MM.1S (cell line): ENCODE measurements around the gene SH3TC1.

ENCODE experiments used
- DNase-seq: peaks from one replicate; pipeline ENCODE4 v3.0.0-alpha.2; 2015
- H2AFZ ChIP-seq: fragments of 300-600 bp; sonication (generic); 2 replicates; pipeline ENCODE4 v1.6.0; 2016; ENCODE audit warnings: antibody characterized with exemption, low read length
- H3F3A ChIP-seq: fragments of 300-600 bp; sonication (generic); 2 replicates; pipeline ENCODE4 v1.6.1; 2016; ENCODE audit warnings: mild to moderate bottlenecking, antibody characterized with exemption, low read length, moderate library complexity, mixed read lengths; ENCODE audit not compliant: insufficient read depth
- H3K27ac ChIP-seq: fragments of 300-600 bp; sonication (generic); 2 replicates; pipeline ENCODE4 v1.5.1; 2016; ENCODE audit warnings: mild to moderate bottlenecking, low read length
- H3K27me3 ChIP-seq: fragments of 300-600 bp; sonication (generic); replicated peaks from 2 replicates; pipeline ENCODE4 v1.6.0; 2016; ENCODE audit warnings: low read length; ENCODE audit not compliant: insufficient read depth
- H3K36me3 ChIP-seq: fragments of 300-600 bp; sonication (generic); replicated peaks from 2 replicates; pipeline ENCODE4 v1.6.1; 2016; ENCODE audit warnings: mild to moderate bottlenecking, low read length, mixed read lengths; ENCODE audit not compliant: insufficient read depth
- H3K4me1 ChIP-seq: fragments of 300-600 bp; sonication (generic); 2 replicates; pipeline ENCODE4 v1.6.1; 2016; ENCODE audit warnings: low read length, mixed read lengths
- H3K4me2 ChIP-seq: fragments of 300-600 bp; sonication (generic); 2 replicates; pipeline ENCODE4 v1.6.0; 2016; ENCODE audit warnings: low read depth, low read length
- H3K4me3 ChIP-seq: fragments of 300-600 bp; sonication (generic); 2 replicates; pipeline ENCODE4 v1.5.1; 2016; ENCODE audit warnings: low read length, mixed read lengths
- H3K79me2 ChIP-seq: fragments of 300-600 bp; sonication (generic); 2 replicates; pipeline ENCODE4 v1.6.1; 2016; ENCODE audit warnings: mixed run types, low read length, mixed read lengths
- H3K9ac ChIP-seq: fragments of 300-600 bp; sonication (generic); 2 replicates; pipeline ENCODE4 v1.6.1; 2016; ENCODE audit warnings: low read length, mixed read lengths
- H3K9me2 ChIP-seq: fragments of 300-600 bp; sonication (generic); replicated peaks from 2 replicates; pipeline ENCODE4 v1.6.1; 2016; ENCODE audit warnings: mild to moderate bottlenecking, low read length, mixed read lengths; ENCODE audit not compliant: insufficient read depth
- H3K9me3 ChIP-seq: fragments of 300-600 bp; sonication (generic); replicated peaks from 2 replicates; pipeline ENCODE4 v1.6.1; 2016; ENCODE audit warnings: mild to moderate bottlenecking, low read length, mixed read lengths; ENCODE audit not compliant: insufficient read depth
- H4K20me1 ChIP-seq: fragments of 300-600 bp; sonication (generic); 2 replicates; pipeline ENCODE4 v1.6.1; 2016; ENCODE audit warnings: mild to moderate bottlenecking, low read length, moderate library complexity, mixed read lengths; ENCODE audit not compliant: insufficient read depth
- EZH2 ChIP-seq: fragments of 300-600 bp; sonication (generic); optimal IDR thresholded peaks from 2 replicates; pipeline ENCODE3; 2017; ENCODE audit warnings: low read depth, mild to moderate bottlenecking, antibody characterized with exemption, low read length, mixed read lengths
- EZH2phosphoT487 ChIP-seq: fragments of 300-600 bp; sonication (generic); IDR thresholded peaks from 2 replicates; pipeline ENCODE4 v1.6.1; 2018; ENCODE audit warnings: antibody characterized with exemption, low read length
- TF ChIP-seq, protein P1 (sequence below): fragments of 300-600 bp; sonication (generic); IDR thresholded peaks from 2 replicates; pipeline ENCODE4 v1.5.1; 2016; ENCODE audit warnings: antibody characterized with exemption, low read length, mixed read lengths

The SH3TC1 gene

DNA sequence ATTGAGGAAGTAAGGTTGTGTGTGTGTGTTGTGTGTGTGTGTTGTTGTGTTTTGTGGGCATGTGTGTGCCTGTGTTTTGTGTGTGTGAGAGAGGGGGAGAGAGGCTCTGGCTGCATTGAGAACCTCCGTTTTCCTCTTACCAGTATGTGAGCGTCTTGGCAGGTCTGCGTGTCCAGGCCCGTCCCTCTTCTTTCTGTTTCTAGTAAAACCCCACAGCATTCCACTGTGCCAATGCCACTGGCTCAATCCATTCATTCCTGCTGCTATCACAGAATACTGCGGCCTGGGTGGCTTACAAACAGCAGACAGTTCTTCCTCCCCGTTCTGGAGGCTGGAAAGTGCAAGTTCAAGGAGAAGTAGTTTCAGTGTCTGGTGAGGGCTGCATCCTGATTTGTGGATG, 55.0 kb downstream of the SH3TC1 start:
- Histone ChIP-seq H3K36me3 (no peaks in the 10 kb centered on the region), H3K9me2 (no peaks in the 10 kb centered on the region), H3K4me2 (no peak overlapping the region), H3F3A (no peaks in the 10 kb centered on the region), H3K27me3 (peaks cover 94% of the 10 kb centered on the region), H3K4me3 (no peak overlapping the region), H3K27ac (no peak overlapping the region), H3K4me1 (no peaks in the 10 kb centered on the region), H4K20me1 (no peaks in the 10 kb centered on the region), H3K79me2 (no peaks in the 10 kb centered on the region), H3K9me3 (no peaks in the 10 kb centered on the region), H3K9ac (no peak overlapping the region), H2AFZ (no peak overlapping the region)
- TF ChIP-seq EZH2 (no peak), EZH2phosphoT487 (no peak)
- TF ChIP-seq, protein P1, sequence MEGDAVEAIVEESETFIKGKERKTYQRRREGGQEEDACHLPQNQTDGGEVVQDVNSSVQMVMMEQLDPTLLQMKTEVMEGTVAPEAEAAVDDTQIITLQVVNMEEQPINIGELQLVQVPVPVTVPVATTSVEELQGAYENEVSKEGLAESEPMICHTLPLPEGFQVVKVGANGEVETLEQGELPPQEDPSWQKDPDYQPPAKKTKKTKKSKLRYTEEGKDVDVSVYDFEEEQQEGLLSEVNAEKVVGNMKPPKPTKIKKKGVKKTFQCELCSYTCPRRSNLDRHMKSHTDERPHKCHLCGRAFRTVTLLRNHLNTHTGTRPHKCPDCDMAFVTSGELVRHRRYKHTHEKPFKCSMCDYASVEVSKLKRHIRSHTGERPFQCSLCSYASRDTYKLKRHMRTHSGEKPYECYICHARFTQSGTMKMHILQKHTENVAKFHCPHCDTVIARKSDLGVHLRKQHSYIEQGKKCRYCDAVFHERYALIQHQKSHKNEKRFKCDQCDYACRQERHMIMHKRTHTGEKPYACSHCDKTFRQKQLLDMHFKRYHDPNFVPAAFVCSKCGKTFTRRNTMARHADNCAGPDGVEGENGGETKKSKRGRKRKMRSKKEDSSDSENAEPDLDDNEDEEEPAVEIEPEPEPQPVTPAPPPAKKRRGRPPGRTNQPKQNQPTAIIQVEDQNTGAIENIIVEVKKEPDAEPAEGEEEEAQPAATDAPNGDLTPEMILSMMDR: no peak
- DNase-seq: no peak

DNA sequence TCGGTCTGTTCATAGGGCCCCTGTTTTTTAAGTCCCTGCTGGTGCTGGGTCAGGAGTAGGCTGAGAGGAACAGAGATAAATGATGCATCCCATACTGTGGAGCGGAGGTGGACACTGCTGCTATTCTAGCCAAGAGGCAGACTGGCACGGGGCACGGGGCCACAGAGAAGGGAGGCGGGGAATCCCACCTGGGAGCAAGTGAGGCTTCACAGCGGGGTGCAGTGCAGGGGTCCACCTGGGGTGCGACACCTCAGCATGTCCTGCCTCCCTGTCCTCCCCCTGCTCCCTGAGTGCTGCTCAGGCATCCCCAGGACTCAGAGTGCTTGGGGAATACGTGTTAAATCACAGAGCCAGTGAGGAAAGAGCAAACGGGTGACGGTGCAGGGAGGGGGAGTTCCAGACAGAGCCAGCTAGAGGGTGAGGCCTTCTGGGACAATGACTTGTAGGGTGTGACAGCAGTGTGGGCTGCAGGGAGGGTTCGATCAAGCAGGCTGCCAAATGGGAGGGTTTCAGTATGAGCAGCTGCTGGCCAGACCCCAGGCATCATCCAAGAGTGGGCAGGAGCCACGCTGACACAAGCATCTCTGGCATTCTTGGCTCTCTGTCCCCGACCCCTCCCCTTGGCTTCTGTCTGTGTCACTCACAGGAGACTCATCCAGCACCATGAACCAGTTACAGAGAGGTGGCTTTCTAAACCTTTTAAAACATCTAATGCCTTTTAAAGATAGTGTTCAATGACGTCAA, 56.8 kb downstream of the SH3TC1 start:
- Histone ChIP-seq H3K9ac (no peak overlapping the region), H3K27me3 (peaks cover 95% of the 10 kb centered on the region), H3K79me2 (no peaks in the 10 kb centered on the region), H3K4me3 (no peak overlapping the region), H3K4me1 (no peaks in the 10 kb centered on the region), H2AFZ (no peak overlapping the region), H3K36me3 (no peaks in the 10 kb centered on the region), H4K20me1 (no peaks in the 10 kb centered on the region), H3F3A (no peaks in the 10 kb centered on the region), H3K9me2 (no peaks in the 10 kb centered on the region), H3K4me2 (no peak overlapping the region), H3K27ac (no peak overlapping the region), H3K9me3 (no peaks in the 10 kb centered on the region)
- TF ChIP-seq EZH2phosphoT487 (no peak), EZH2 (no peak)
- TF ChIP-seq, protein P1: no peak
- DNase-seq: no peak

DNA sequence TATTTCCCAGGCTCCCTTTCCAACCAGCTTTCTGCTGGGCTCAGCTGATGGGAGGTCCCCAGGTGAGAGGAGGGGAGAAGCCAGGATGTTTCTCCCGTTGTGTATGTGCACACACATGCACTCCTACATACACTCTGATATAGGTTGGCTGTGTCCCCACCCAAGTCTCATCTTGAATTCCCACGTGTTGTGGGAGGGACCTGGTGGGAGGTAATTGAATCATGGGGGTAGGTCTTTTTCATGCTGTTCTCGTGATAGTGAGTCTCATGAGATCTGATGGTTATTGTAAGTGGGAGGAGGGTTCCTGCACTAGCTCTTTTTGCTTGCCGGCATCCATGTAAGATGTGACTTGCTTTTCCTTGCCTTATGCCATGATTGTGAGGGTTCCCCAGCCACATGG, 58.8 kb downstream of the SH3TC1 start:
- DNase-seq: no peak
- no peaks in the 10 kb centered on the region for H3K36me3 ChIP-seq
- H4K20me1 ChIP-seq: no peaks in the 10 kb centered on the region
- H3K9ac ChIP-seq: no peak overlapping the region
- no peaks in the 10 kb centered on the region for H3K79me2 ChIP-seq
- H3K4me3 ChIP-seq: no peak overlapping the region
- H3K4me1 ChIP-seq: no peaks in the 10 kb centered on the region
- H3K4me2 ChIP-seq: no peak overlapping the region
- no peaks in the 10 kb centered on the region for H3K9me3 ChIP-seq
- H3K27ac ChIP-seq: no peak overlapping the region
- H2AFZ ChIP-seq: no peak overlapping the region
- TF ChIP-seq EZH2: no peak
- peaks cover 95% of the 10 kb centered on the region for H3K27me3 ChIP-seq
- no peaks in the 10 kb centered on the region for H3K9me2 ChIP-seq
- H3F3A ChIP-seq: no peaks in the 10 kb centered on the region

DNA sequence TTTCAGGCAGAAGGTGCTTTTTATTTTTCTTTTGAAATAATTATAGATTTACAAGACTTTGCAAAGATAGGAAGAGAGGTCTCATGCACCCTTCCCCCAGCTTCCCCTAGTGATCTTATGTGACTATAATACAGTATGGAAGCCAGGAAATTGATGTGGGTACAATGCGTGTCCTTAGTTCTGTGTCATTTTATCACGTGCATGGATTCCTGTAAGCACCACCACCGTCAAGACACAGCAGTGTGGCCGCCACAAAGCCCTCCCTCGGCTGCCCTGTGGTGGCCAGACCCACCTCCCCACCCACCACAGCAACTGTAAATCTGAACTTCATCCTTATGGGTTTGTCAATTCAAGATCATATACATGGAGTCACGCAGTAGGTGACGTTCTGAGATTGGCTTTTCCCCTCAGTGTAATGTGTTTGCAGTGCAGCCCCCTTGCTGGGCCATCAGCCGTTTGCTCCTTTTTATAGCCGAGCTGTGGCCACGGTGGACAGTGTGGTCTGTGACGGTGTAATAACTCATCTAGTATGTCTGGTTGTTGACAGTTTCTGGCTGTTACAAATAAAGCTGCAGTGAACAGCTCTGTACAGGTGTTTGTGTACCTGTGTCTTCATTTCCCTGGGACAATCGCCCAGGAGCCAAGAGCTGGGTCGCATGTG, 59.6 kb downstream of the SH3TC1 start:
- H3K4me2 ChIP-seq: no peak overlapping the region
- no peaks in the 10 kb centered on the region for H3K36me3 ChIP-seq
- no peaks in the 10 kb centered on the region for H3K9me2 ChIP-seq
- H3K9me3 ChIP-seq: no peaks in the 10 kb centered on the region
- no peak overlapping the region for H2AFZ ChIP-seq
- H3K27me3 ChIP-seq: peaks cover 96% of the 10 kb centered on the region
- no peaks in the 10 kb centered on the region for H4K20me1 ChIP-seq
- H3K4me1 ChIP-seq: no peaks in the 10 kb centered on the region
- H3K9ac ChIP-seq: no peak overlapping the region
- H3F3A ChIP-seq: no peaks in the 10 kb centered on the region
- no peaks in the 10 kb centered on the region for H3K79me2 ChIP-seq
- H3K4me3 ChIP-seq: no peak overlapping the region
- TF ChIP-seq EZH2 (no peak), EZH2phosphoT487 (no peak)
- TF ChIP-seq, protein P1: no peak
- H3K27ac ChIP-seq: no peak overlapping the region
- DNase-seq: no peak
